ENCODE results near the gene PI4K2B. TPM values are rescaled to one million over a fixed set of nuclear protein-coding genes. Genes with fewer than 3 reads are reported as not detected.
"Not testable (repeated sequence)": the region's sequence is repeated elsewhere in the genome, so short reads cannot be mapped to it uniquely, and the experiment has no call there.

Gene PI4K2B
- total and polyA plus RNA-seq, 10 of the 15 experiments (the other 5 are each of a cell fraction or from before 2014, with no cell fraction given) = 12.9 to 55.3 (median 40.7) TPM

DNA sequence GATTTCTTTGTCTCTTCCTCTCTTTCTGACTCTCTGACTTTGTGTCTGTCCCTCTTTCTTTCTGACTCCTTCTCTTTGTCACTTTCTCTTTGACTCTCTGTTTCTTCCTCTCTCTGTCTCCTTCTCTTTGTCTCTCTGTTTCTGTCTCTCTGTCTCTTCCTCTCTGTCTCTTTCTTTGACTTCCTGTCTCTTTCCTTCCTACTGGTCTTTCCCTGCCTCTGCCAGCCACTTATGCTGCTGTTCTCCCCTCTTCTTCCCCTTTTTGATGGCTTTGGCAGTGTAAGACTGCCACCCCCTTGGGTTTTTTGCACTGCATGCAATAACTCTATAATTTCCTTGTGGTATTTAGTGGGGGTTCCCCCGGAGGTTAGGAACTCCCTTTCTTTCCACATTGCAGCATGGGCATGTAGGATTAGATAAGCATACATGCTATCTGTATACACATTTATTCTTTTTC is 6.9 kb downstream of the PI4K2B start:
- H2AFZ ChIP-seq (ENCODE audit: control insufficient read depth, low read depth, low read length); RAD21 ChIA-PET (ENCODE audit: unreplicated experiment); POLR2A ChIA-PET; BruUV-seq (replicated peaks); intact Hi-C loops (cut with micrococcal nuclease; ENCODE audit: unreplicated experiment); H3K4me1 ChIP-seq (ENCODE audit: control insufficient read depth, insufficient read depth, low read length); H3K9ac ChIP-seq (ENCODE audit: control insufficient read depth, insufficient read depth, low read length); H3K9me3 ChIP-seq (replicated peaks; ENCODE audit: control insufficient read depth, insufficient read depth, low read length); in situ Hi-C loops (cut with MboI); H3K27me3 ChIP-seq (replicated peaks in 1 of 2; ENCODE audit: control insufficient read depth in 2 of 2, insufficient read depth in 2 of 2, low read length in 1 of 2); DNase-seq (ENCODE audit: low read depth, low spot score); H3K36me3 ChIP-seq (ENCODE audit: control insufficient read depth in 2 of 2, insufficient read depth in 2 of 2, low read length in 1 of 2); H4K20me1 ChIP-seq (ENCODE audit: control insufficient read depth, insufficient read depth): not testable (repeated sequence)
- SMC1A ChIA-PET (ENCODE audit: uncharacterized antibody, unreplicated experiment) = interaction anchor here (1.2 to 1.7 kb wide), 2 partner anchors 21 to 127 kb away, joined by 3 to 10 read pairs; no protein-coding TSS in a partner anchor
- peak overlapping the region; percentile 13 for H3K27ac ChIP-seq (ENCODE audit: control insufficient read depth, insufficient read depth)
- H3K4me3 ChIP-seq = peak overlapping the region; percentile 62; the same call in 1 of the 2 replicates
- H3K79me2 ChIP-seq (ENCODE audit: control insufficient read depth, insufficient read depth, low read length) = peaks cover 73% of the 10 kb centered on the region
- peak overlapping the region; percentile 66; the same call in 1 of the 2 replicates for H3K4me2 ChIP-seq (ENCODE audit: control insufficient read depth, insufficient read depth)
- FAIRE-seq (peak; percentile 65), ATAC-seq (peak; percentile 71)
- WGBS (ENCODE audit: insufficient coverage, insufficient replicate concordance, low lambda C conversion rate, missing lambda C conversion rate) = 0% methylated on average over 1 of the region's 1 CpG
- CTCF ChIA-PET = interaction anchor here (1.7 to 2.4 kb wide), 3 partner anchors 12 to 127 kb away, joined by 4 to 18 read pairs (median 10); partner anchors contain the start of gene ZCCHC4
- TF ChIP-seq MEF2B (IDR thresholded peaks at IDR 0.05; ENCODE audit: partially characterized antibody, poor library complexity, severe bottlenecking) (peak; percentile 13), YBX1 (IDR thresholded peaks at IDR 0.05) (peak; percentile 66; the same call in 1 of the 2 replicates), RAD21 (IDR thresholded peaks at IDR 0.05; ENCODE audit: insufficient read depth, low read depth, low read length) (0 out of 2 replicates have a peak, but pooled peaks have one; percentile 5), ATF7 (IDR thresholded peaks at IDR 0.05; ENCODE audit: low read depth) (peak; percentile 44; the same call in 1 of the 2 replicates), RUNX3 (IDR thresholded peaks at IDR 0.05; ENCODE audit: low read length) (peak; percentile 20; the same call in 1 of the 2 replicates), ETV6 (conservative IDR thresholded peaks at IDR 0.05 in 1 of 2, IDR thresholded peaks at IDR 0.05 in 1 of 2; ENCODE audit: borderline replicate concordance in 1 of 2, low read depth in 1 of 2) (peak in 1 of 2 experiments; percentile 39; a peak in 1 of 4 replicates), NBN (IDR thresholded peaks at IDR 0.05) (peak; percentile 92), HDGF (IDR thresholded peaks at IDR 0.05) (peak; percentile 96), IKZF1 (conservative IDR thresholded peaks at IDR 0.05) (peak; percentile 41)
- TF ChIP-seq, protein P1, sequence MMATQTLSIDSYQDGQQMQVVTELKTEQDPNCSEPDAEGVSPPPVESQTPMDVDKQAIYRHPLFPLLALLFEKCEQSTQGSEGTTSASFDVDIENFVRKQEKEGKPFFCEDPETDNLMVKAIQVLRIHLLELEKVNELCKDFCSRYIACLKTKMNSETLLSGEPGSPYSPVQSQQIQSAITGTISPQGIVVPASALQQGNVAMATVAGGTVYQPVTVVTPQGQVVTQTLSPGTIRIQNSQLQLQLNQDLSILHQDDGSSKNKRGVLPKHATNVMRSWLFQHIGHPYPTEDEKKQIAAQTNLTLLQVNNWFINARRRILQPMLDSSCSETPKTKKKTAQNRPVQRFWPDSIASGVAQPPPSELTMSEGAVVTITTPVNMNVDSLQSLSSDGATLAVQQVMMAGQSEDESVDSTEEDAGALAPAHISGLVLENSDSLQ (IDR thresholded peaks at IDR 0.05) = peak; percentile 21; the same call in 1 of the 2 replicates
- TF ChIP-seq, protein P2, sequence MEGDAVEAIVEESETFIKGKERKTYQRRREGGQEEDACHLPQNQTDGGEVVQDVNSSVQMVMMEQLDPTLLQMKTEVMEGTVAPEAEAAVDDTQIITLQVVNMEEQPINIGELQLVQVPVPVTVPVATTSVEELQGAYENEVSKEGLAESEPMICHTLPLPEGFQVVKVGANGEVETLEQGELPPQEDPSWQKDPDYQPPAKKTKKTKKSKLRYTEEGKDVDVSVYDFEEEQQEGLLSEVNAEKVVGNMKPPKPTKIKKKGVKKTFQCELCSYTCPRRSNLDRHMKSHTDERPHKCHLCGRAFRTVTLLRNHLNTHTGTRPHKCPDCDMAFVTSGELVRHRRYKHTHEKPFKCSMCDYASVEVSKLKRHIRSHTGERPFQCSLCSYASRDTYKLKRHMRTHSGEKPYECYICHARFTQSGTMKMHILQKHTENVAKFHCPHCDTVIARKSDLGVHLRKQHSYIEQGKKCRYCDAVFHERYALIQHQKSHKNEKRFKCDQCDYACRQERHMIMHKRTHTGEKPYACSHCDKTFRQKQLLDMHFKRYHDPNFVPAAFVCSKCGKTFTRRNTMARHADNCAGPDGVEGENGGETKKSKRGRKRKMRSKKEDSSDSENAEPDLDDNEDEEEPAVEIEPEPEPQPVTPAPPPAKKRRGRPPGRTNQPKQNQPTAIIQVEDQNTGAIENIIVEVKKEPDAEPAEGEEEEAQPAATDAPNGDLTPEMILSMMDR (IDR thresholded peaks at IDR 0.05 in 2 of 3, conservative IDR thresholded peaks at IDR 0.05 in 1 of 3; ENCODE audit: control insufficient read depth in 2 of 3, extremely low read depth in 1 of 3, insufficient read depth in 1 of 3, low read depth in 3 of 3, low read length in 3 of 3) = peak in 1 of 3 experiments; percentile 9; a peak in 1 of 6 replicates
- TF ChIP-seq, protein P3, sequence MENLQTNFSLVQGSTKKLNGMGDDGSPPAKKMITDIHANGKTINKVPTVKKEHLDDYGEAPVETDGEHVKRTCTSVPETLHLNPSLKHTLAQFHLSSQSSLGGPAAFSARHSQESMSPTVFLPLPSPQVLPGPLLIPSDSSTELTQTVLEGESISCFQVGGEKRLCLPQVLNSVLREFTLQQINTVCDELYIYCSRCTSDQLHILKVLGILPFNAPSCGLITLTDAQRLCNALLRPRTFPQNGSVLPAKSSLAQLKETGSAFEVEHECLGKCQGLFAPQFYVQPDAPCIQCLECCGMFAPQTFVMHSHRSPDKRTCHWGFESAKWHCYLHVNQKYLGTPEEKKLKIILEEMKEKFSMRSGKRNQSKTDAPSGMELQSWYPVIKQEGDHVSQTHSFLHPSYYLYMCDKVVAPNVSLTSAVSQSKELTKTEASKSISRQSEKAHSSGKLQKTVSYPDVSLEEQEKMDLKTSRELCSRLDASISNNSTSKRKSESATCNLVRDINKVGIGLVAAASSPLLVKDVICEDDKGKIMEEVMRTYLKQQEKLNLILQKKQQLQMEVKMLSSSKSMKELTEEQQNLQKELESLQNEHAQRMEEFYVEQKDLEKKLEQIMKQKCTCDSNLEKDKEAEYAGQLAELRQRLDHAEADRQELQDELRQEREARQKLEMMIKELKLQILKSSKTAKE (IDR thresholded peaks at IDR 0.05; ENCODE audit: low read depth, poor library complexity, severe bottlenecking) = peak; percentile 31
- TF ChIP-seq, protein P4, sequence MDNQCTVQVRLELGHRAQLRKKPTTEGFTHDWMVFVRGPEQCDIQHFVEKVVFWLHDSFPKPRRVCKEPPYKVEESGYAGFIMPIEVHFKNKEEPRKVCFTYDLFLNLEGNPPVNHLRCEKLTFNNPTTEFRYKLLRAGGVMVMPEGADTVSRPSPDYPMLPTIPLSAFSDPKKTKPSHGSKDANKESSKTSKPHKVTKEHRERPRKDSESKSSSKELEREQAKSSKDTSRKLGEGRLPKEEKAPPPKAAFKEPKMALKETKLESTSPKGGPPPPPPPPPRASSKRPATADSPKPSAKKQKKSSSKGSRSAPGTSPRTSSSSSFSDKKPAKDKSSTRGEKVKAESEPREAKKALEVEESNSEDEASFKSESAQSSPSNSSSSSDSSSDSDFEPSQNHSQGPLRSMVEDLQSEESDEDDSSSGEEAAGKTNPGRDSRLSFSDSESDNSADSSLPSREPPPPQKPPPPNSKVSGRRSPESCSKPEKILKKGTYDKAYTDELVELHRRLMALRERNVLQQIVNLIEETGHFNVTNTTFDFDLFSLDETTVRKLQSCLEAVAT (IDR thresholded peaks at IDR 0.05) = 0 out of 2 replicates have a peak, but pooled peaks have one; percentile 58
